ENCODE results near the gene PELO.

GRCh38 chr5:52784737-52785136 is 3.0 kb upstream of the PELO start:
- TF ChIP-seq CTCF (optimal IDR thresholded peaks at IDR 0.05 in 1 of 3, IDR thresholded peaks at IDR 0.05 in 1 of 3, conservative IDR thresholded peaks at IDR 0.05 in 1 of 3; ENCODE audit: extremely low read depth in 1 of 3, insufficient read depth in 2 of 3, low read length in 3 of 3) (no peak), EZH2 (IDR thresholded peaks at IDR 0.05; ENCODE audit: low read length) (no peak)
